Parathyroid adenoma (tissue), 2 donors: ENCODE measurements around the gene NCEH1.

ENCODE experiments used
- H2AFZ ChIP-seq: fragments of 300-600 bp; sonication (generic); one replicate; pipeline ENCODE4 v1.7.0; 2017; ENCODE audit warnings: antibody characterized with exemption, mild to moderate bottlenecking
- H3K27ac ChIP-seq: fragments of 300-600 bp; sonication (generic); one replicate; pipeline ENCODE4 v1.7.0; 2017
- H3K27me3 ChIP-seq: fragments of 300-600 bp; sonication (generic); one replicate; pipeline ENCODE4 v1.7.0; 2017; ENCODE audit warnings: low read length; ENCODE audit not compliant: control insufficient read depth, insufficient read depth
- H3K36me3 ChIP-seq: fragments of 300-600 bp; sonication (generic); one replicate; pipeline ENCODE4 v1.7.0; 2017; ENCODE audit warnings: low read length; ENCODE audit not compliant: control insufficient read depth, insufficient read depth
- H3K4me1 ChIP-seq: fragments of 300-600 bp; sonication (generic); one replicate; pipeline ENCODE4 v1.7.0; 2017; ENCODE audit warnings: control low read depth
- H3K4me2 ChIP-seq: fragments of 300-600 bp; sonication (generic); one replicate; pipeline ENCODE4 v1.7.0; 2017; ENCODE audit warnings: low read length
- H3K4me3 ChIP-seq: fragments of 300-600 bp; sonication (generic); one replicate; pipeline ENCODE4 v1.7.0; 2017; ENCODE audit warnings: low read depth, low read length
- H3K79me2 ChIP-seq: fragments of 300-600 bp; sonication (generic); one replicate; pipeline ENCODE4 v1.7.0; 2017; ENCODE audit warnings: control low read depth
- H3K9ac ChIP-seq: fragments of 300-600 bp; sonication (generic); one replicate; pipeline ENCODE4 v1.7.0; 2017; ENCODE audit warnings: mild to moderate bottlenecking
- H3K9me3 ChIP-seq: fragments of 300-600 bp; sonication (generic); one replicate; pipeline ENCODE4 v1.7.0; 2017; ENCODE audit warnings: low read length; ENCODE audit not compliant: control insufficient read depth
- TF ChIP-seq, protein P1 (sequence below): fragments of 300-600 bp; sonication (generic); IDR thresholded peaks from one replicate; pipeline ENCODE4 v1.7.0; 2017; ENCODE audit warnings: antibody characterized with exemption, mild to moderate bottlenecking
- donor health status: primary hyperparathyroidism.

NCEH1 gene

DNA sequence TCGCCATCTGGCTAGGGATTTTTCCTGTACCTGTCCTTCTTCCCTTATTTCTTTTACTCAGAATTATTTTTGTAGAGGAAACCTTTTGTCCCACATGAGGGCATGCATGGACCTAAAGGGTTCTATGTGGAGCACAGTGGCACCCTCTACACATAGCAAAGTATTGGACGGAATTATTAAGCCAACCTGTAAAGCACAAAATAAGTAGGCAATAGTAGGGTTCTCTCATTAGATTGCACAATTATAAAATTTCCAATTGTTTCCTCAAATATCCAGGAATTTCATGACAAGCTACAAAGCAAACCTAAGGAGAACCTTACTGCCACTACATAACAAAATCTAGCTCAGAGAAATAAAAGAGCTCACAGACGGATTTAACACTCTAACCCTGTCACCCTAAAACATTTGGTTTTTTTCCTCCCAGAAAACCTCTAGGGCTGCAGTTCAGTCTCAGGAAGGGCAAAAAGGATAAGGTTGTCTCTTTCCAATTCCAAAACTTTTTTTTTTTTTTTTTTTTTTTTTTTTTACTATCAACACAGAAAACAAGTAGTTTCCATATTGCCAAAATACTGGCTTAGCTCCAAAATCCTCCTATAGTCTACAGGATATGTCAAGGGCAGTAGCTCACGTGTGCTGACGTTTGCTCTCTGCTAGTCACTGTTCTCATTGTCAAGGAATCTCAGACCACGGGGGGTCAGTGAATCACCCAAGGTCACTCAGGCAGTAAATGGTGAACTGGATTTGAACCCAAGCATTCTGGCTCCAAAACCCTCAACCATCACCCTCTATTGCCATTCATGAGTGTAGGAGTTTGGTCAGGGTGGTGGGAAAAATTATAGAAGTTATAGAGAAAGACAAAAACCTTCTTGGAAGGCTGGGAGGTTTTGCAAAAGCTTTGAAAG, 52.3 kb downstream of the NCEH1 start:
- TF ChIP-seq, protein P1, sequence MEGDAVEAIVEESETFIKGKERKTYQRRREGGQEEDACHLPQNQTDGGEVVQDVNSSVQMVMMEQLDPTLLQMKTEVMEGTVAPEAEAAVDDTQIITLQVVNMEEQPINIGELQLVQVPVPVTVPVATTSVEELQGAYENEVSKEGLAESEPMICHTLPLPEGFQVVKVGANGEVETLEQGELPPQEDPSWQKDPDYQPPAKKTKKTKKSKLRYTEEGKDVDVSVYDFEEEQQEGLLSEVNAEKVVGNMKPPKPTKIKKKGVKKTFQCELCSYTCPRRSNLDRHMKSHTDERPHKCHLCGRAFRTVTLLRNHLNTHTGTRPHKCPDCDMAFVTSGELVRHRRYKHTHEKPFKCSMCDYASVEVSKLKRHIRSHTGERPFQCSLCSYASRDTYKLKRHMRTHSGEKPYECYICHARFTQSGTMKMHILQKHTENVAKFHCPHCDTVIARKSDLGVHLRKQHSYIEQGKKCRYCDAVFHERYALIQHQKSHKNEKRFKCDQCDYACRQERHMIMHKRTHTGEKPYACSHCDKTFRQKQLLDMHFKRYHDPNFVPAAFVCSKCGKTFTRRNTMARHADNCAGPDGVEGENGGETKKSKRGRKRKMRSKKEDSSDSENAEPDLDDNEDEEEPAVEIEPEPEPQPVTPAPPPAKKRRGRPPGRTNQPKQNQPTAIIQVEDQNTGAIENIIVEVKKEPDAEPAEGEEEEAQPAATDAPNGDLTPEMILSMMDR = no peak
- Histone ChIP-seq H3K36me3 (no peaks in the 10 kb centered on the region), H3K27me3 (no peaks in the 10 kb centered on the region), H3K4me2 (no peak overlapping the region), H3K4me3 (no peak overlapping the region), H3K27ac (peak overlapping the region; percentile 68), H3K9ac (no peak overlapping the region), H3K9me3 (no peaks in the 10 kb centered on the region), H3K79me2 (peaks cover 3% of the 10 kb centered on the region), H2AFZ (no peak overlapping the region), H3K4me1 (peaks cover 14% of the 10 kb centered on the region)

- no peaks in the 10 kb centered on the region for H3K9me3 ChIP-seq
- no peaks in the 10 kb centered on the region for H3K36me3 ChIP-seq
- H3K79me2 ChIP-seq = peaks cover 8% of the 10 kb centered on the region
- no peak overlapping the region for H3K4me2 ChIP-seq
- H3K9ac ChIP-seq = no peak overlapping the region
- no peaks in the 10 kb centered on the region for H3K27me3 ChIP-seq
- no peak overlapping the region for H3K27ac ChIP-seq
- H2AFZ ChIP-seq = no peak overlapping the region
- TF ChIP-seq, protein P1 = no peak
- H3K4me3 ChIP-seq = no peak overlapping the region
- peaks cover 19% of the 10 kb centered on the region for H3K4me1 ChIP-seq
Measured at GRCh38 chr3:172656602-172657001, 54.3 kb downstream of the NCEH1 start.

DNA sequence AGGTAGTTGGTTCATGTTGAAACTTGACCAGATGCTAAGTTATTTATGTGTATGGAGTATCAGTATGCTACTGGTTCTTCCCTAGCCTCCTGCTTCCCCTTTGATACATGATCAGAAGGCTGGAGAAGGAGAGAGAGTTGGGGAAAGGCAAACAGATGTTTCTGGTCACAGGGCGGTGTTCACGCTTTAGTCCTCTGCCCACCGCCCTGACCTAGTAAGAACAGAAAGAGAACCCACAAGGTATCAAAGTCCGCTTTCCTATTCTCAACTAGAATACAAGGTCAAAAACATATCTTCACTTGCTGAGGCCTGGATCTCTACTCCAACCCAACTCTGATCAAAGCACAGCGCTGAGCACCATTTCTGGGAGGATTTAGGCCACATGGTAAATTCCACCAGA, 55.5 kb downstream of the NCEH1 start:
- Histone ChIP-seq H3K27me3 (no peaks in the 10 kb centered on the region), H2AFZ (no peak overlapping the region), H3K9me3 (no peaks in the 10 kb centered on the region), H3K9ac (no peak overlapping the region), H3K79me2 (peaks cover 8% of the 10 kb centered on the region), H3K4me2 (no peak overlapping the region), H3K4me1 (peaks cover 24% of the 10 kb centered on the region), H3K4me3 (no peak overlapping the region), H3K36me3 (no peaks in the 10 kb centered on the region), H3K27ac (no peak overlapping the region)
- TF ChIP-seq, protein P1 = no peak

- no peak overlapping the region for H2AFZ ChIP-seq
- H3K4me2 ChIP-seq = no peak overlapping the region
- H3K4me1 ChIP-seq = peaks cover 24% of the 10 kb centered on the region
- peaks cover 8% of the 10 kb centered on the region for H3K79me2 ChIP-seq
- no peaks in the 10 kb centered on the region for H3K36me3 ChIP-seq
- no peaks in the 10 kb centered on the region for H3K27me3 ChIP-seq
- no peak overlapping the region for H3K9ac ChIP-seq
- TF ChIP-seq, protein P1 = no peak
- H3K27ac ChIP-seq = no peak overlapping the region
- H3K9me3 ChIP-seq = no peaks in the 10 kb centered on the region
- no peak overlapping the region for H3K4me3 ChIP-seq
Measured at GRCh38 chr3:172654470-172654869, 56.4 kb downstream of the NCEH1 start.
